B cell (primary cell): ENCODE measurements around the gene G3BP1. TPM values are rescaled to one million over a fixed set of nuclear protein-coding genes. Genes with fewer than 3 reads are reported as not detected.
"Not testable (repeated sequence)": the region's sequence is repeated elsewhere in the genome, so short reads cannot be mapped to it uniquely, and the experiment has no call there.

Experiments
- ATAC-seq: fragments of 200-7000 bp; cut with Tn5 transposase; one replicate; pipeline ENCODE4 v1.10.0; 2021; ENCODE audit warnings: low read depth, mild to moderate bottlenecking, moderate number of reproducible peaks, moderate library complexity
- CTCF ChIA-PET: fragments of 350-600 bp; sonication (Branson Sonifier 250); formaldehyde crosslinking; loops from one replicate; lab custom pipeline; 2021; ENCODE audit warnings: antibody characterized with exemption, inconsistent platforms; lab: Charles Lee
- POLR2A ChIA-PET: fragments of 350-600 bp; sonication (Branson Sonifier 250); formaldehyde crosslinking; loops from one replicate; lab custom pipeline; 2021; ENCODE audit warnings: antibody characterized with exemption; lab: Charles Lee
- DNase-seq: peaks from one replicate; pipeline ENCODE4 v3.0.0; 2013
- H2AFZ ChIP-seq: 2 replicates; pipeline ENCODE4 v1.6.1; 2012; ENCODE audit warnings: mild to moderate bottlenecking, low read depth, low read length; ENCODE audit not compliant: insufficient read depth, poor library complexity, severe bottlenecking
- H3K27ac ChIP-seq, 2 donors: 1 replicate in 1 of 2; 2 replicates in 1 of 2; pipeline ENCODE4 v1.5.1; 2012 to 2013; ENCODE audit warnings: low read length in 2 of 2, mild to moderate bottlenecking in 2 of 2, moderate library complexity in 1 of 2
- H3K27me3 ChIP-seq, 4 experiments: fragments of 200-600 bp in 1 of 4; sonication (generic) in 1 of 4; replicated peaks in 1 of 4; 1 replicate in 2 of 4; 2 replicates in 2 of 4; pipeline versions ENCODE4 v1.6.1 to v1.7.0; 2013 to 2016; ENCODE audit warnings: low read length in 3 of 4, mild to moderate bottlenecking in 2 of 4, mixed read lengths in 1 of 4, moderate library complexity in 1 of 4; ENCODE audit not compliant: insufficient read depth in 4 of 4, control insufficient read depth in 3 of 4; ENCODE audit errors: control extremely low read depth in 1 of 4
- H3K36me3 ChIP-seq, 2 experiments: replicated peaks in 1 of 2; 1 replicate in 1 of 2; 2 replicates in 1 of 2; pipeline versions ENCODE4 v1.6.1 to v1.7.1; 2013; ENCODE audit warnings: low read length in 1 of 2; ENCODE audit not compliant: insufficient read depth in 2 of 2, control insufficient read depth in 1 of 2; ENCODE audit errors: control extremely low read depth in 1 of 2, extremely low read depth in 1 of 2
- H3K4me1 ChIP-seq, 2 donors: fragments of 200-600 bp in 1 of 2; sonication (generic) in 1 of 2; 1 replicate in 1 of 2; 2 replicates in 1 of 2; pipeline versions ENCODE4 v1.5.1 to v1.6.1; 2013 to 2017; ENCODE audit warnings: low read length in 2 of 2; ENCODE audit not compliant: control insufficient read depth in 2 of 2, insufficient read depth in 2 of 2
- H3K4me2 ChIP-seq: replicated peaks from 2 replicates; pipeline ENCODE3; 2012; ENCODE audit warnings: mild to moderate bottlenecking, low read depth, low read length; ENCODE audit not compliant: poor library complexity, severe bottlenecking
- H3K4me3 ChIP-seq, 5 experiments: fragments of 200-600 bp in 1 of 5; sonication (generic) in 1 of 5; 1 replicate in 3 of 5; 2 replicates in 2 of 5; pipeline versions ENCODE4 v1.5.1 to v1.7.0; 2011 to 2016; ENCODE audit warnings: low read length in 4 of 5, mild to moderate bottlenecking in 4 of 5, low read depth in 2 of 5, control low read depth in 1 of 5, moderate library complexity in 1 of 5; ENCODE audit not compliant: insufficient read depth in 1 of 5; ENCODE audit errors: control extremely low read depth in 1 of 5, extremely low read depth in 1 of 5
- H3K79me2 ChIP-seq: fragments of 200-600 bp; sonication (generic); one replicate; pipeline ENCODE4 v1.6.0; 2016; ENCODE audit warnings: low read length; ENCODE audit not compliant: control insufficient read depth, insufficient read depth
- H3K9ac ChIP-seq: fragments of 200-600 bp; sonication (generic); 2 replicates; pipeline ENCODE4 v1.6.1; 2017; ENCODE audit warnings: mild to moderate bottlenecking, low read length, moderate library complexity
- H3K9me3 ChIP-seq, 3 donors: one replicate each; pipeline versions ENCODE4 v1.6.1 to v1.7.1; 2013; ENCODE audit warnings: low read length in 2 of 3; ENCODE audit not compliant: control insufficient read depth in 2 of 3, insufficient read depth in 1 of 3; ENCODE audit errors: control extremely low read depth in 1 of 3
- H4K20me1 ChIP-seq: 2 replicates; pipeline ENCODE4 v1.6.0; 2012; ENCODE audit warnings: mild to moderate bottlenecking, low read length; ENCODE audit not compliant: insufficient read depth, control insufficient read depth, poor library complexity, severe bottlenecking
- H3K27ac Mint-ChIP-seq: one replicate; pipeline ENCODE4 v1.8.0; 2021; ENCODE audit warnings: mixed read lengths
- H3K27me3 Mint-ChIP-seq: one replicate; pipeline ENCODE4 v1.8.0; 2021; ENCODE audit warnings: mixed read lengths
- H3K4me1 Mint-ChIP-seq: one replicate; pipeline ENCODE4 v1.8.0; 2021; ENCODE audit warnings: mixed read lengths
- H3K4me3 Mint-ChIP-seq: one replicate; pipeline ENCODE4 v1.8.0; 2021; ENCODE audit warnings: mixed read lengths
- H3K9me3 Mint-ChIP-seq: one replicate; pipeline ENCODE4 v1.8.0; 2022; ENCODE audit warnings: mixed read lengths; ENCODE audit not compliant: insufficient read depth
- EZH2 ChIP-seq: IDR thresholded peaks from 2 replicates; pipeline ENCODE4 v1.6.1; 2012; ENCODE audit warnings: borderline replicate concordance, low read depth, mild to moderate bottlenecking, moderate library complexity, low read length; ENCODE audit not compliant: insufficient read depth, poor library complexity, severe bottlenecking
- WGBS: methylation state at CpG from one replicate; pipeline ENCODE4 v1.1.5; 2013; ENCODE audit warnings: missing lambda C conversion rate; ENCODE audit not compliant: insufficient coverage; 5-methylcytosine and 5-hydroxymethylcytosine counted together
- intact Hi-C: fragments of 100-400 bp; cut with micrococcal nuclease; formaldehyde crosslinking; loops from one replicate; pipeline ENCODE4 v1.10.0; 2022
- polyA plus RNA-seq: library from polyadenylated mRNA; depleted of rRNA; stranded (reverse); fragments of >200 nt; gene quantifications from 2 replicates; pipeline ENCODE4 v1.2.3, GENCODE V29; 2012
- total RNA-seq, 2 donors: library from RNA; stranded (reverse); fragments of 120-200 nt in 1 of 2; gene quantifications; 1 replicate in 1 of 2; 2 replicates in 1 of 2; pipeline versions ENCODE4 v1.2.3 to v1.2.4, GENCODE V29; 2013 to 2022
- TF ChIP-seq, protein P1 (sequence below): fragments of 200-600 bp; IDR thresholded peaks from one replicate; pipeline ENCODE4 v1.8.0; 2022; ENCODE audit warnings: antibody characterized with exemption, mild to moderate bottlenecking

G3BP1 gene
- total and polyA plus RNA-seq, 2 donors (not counting 1 experiment from before 2014, with no cell fraction given), result 12.7 to 159 TPM

DNA sequence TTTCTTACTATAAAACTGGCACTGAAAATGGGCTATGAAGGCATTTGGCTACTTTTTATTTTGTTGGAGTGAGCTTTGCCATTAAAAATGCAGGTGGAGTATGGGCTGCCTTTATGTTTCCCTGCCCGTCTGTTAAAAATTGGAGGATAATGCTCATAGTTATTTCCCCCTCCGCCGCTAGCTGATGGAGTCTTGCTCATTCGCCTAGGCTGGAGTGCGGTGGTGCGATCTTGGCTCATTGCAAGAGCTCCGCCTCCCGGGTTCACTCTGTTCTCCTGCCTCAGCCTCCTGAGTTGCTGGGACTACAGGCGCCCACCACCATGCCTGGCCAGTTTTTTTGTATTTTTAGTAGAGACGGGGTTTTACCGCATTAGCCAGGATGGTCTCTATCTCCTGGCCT, 8.6 kb downstream of the G3BP1 start:
- H3K27ac Mint-ChIP-seq, result peak overlapping the region; percentile 47
- Histone ChIP-seq H3K9ac (no peak overlapping the region), H3K4me1 (peaks cover 30 to 53% of the 10 kb centered on the region in 2 donors), H3K79me2 (peaks cover 100% of the 10 kb centered on the region), H4K20me1 (peaks cover 88% of the 10 kb centered on the region), H3K27ac (no peak overlapping the region), H3K4me2 (no peak overlapping the region), H3K27me3 (no peaks in the 10 kb centered on the region), H3K4me3 (no peak overlapping the region), H3K36me3 (peaks cover 0 to 13% of the 10 kb centered on the region in 2 experiments), H3K9me3 (no peaks in the 10 kb centered on the region), H2AFZ (no peak overlapping the region)
- ChIA-PET CTCF (no interaction called here), POLR2A (no interaction called here)
- H3K4me3 Mint-ChIP-seq, result peak overlapping the region; percentile 46
- 92% methylated on average over 10 of the region's 11 CpGs for WGBS
- H3K27me3 Mint-ChIP-seq, result no peaks in the 10 kb centered on the region
- no peaks in the 10 kb centered on the region for H3K9me3 Mint-ChIP-seq
- H3K4me1 Mint-ChIP-seq, result peaks cover 80% of the 10 kb centered on the region
- ATAC-seq, result no peak
- TF ChIP-seq, protein P1, sequence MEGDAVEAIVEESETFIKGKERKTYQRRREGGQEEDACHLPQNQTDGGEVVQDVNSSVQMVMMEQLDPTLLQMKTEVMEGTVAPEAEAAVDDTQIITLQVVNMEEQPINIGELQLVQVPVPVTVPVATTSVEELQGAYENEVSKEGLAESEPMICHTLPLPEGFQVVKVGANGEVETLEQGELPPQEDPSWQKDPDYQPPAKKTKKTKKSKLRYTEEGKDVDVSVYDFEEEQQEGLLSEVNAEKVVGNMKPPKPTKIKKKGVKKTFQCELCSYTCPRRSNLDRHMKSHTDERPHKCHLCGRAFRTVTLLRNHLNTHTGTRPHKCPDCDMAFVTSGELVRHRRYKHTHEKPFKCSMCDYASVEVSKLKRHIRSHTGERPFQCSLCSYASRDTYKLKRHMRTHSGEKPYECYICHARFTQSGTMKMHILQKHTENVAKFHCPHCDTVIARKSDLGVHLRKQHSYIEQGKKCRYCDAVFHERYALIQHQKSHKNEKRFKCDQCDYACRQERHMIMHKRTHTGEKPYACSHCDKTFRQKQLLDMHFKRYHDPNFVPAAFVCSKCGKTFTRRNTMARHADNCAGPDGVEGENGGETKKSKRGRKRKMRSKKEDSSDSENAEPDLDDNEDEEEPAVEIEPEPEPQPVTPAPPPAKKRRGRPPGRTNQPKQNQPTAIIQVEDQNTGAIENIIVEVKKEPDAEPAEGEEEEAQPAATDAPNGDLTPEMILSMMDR, result no peak
- TF ChIP-seq EZH2, result no peak
- DNase-seq, result no peak
- intact Hi-C loops, result no loop called here

- Mint-ChIP-seq H3K27ac (no peak overlapping the region), H3K4me3 (no peak overlapping the region), H3K27me3 (no peaks in the 10 kb centered on the region), H3K4me1 (peaks cover 75% of the 10 kb centered on the region), H3K9me3 (no peaks in the 10 kb centered on the region)
- Histone ChIP-seq H3K36me3 (peaks cover 0 to 13% of the 10 kb centered on the region in 2 experiments), H3K9ac (no peak overlapping the region), H2AFZ (no peak overlapping the region), H3K4me1 (peaks cover 28 to 45% of the 10 kb centered on the region in 2 donors), H3K4me2 (peak overlapping the region; percentile 34), H3K9me3 (no peaks in the 10 kb centered on the region), H3K27me3 (no peaks in the 10 kb centered on the region), H3K27ac (peak overlapping the region in 1 of 2 donors; percentile 13), H3K4me3 (no peak overlapping the region), H3K79me2 (peaks cover 100% of the 10 kb centered on the region), H4K20me1 (peaks cover 88% of the 10 kb centered on the region)
- TF ChIP-seq, protein P1, result no peak
- TF ChIP-seq EZH2, result no peak
- intact Hi-C loops, result no loop called here
- ATAC-seq, result no peak
- CTCF ChIA-PET, result interaction anchor here (0.7 kb wide), 1 partner anchor 27 kb away, joined by 3 read pairs; no protein-coding TSS in a partner anchor
- DNase-seq, result no peak
- POLR2A ChIA-PET, result no interaction called here
- whole genome bisulfite sequencing, result no CpG with 5 or more reads among the region's 1 CpG
These were observed 9.4 kb downstream of the G3BP1 start for GRCh38 chr5:151781201-151781600.

DNA sequence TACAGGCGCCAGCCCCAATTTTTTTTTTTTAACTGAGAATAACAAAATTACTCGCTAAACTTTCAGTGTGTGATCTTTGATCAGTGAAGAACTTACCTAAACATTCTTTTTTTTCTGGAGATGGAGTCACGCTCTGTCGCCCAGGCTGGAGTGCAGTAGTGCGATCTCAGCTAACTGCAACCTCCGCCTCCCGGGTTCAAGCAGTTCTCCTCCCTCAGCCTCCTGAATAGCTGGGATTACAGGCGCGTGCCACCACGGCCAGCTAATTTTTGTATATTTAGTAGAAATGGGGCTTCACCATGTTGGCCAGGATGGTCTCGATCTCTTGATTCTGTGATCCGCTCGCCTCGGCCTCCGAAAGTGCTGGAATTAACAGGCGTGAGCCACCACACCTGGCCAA, 11.9 kb downstream of the G3BP1 start:
- ChIA-PET CTCF (interaction anchor here (1.5 kb wide), 1 partner anchor 360 kb away, joined by 3 read pairs; no protein-coding TSS in a partner anchor), POLR2A (interaction anchor here (0.9 kb wide), 1 partner anchor 12 kb away, joined by 3 read pairs; the partner anchor contains the start of gene G3BP1)
- intact Hi-C loops, result loop anchor here (1.0 kb wide), 1 partner anchor 9 kb away; no protein-coding TSS in a partner anchor
- H3K9ac ChIP-seq, H3K27me3 Mint-ChIP-seq, H3K4me2 ChIP-seq, ATAC-seq, DNase-seq, H3K4me3 ChIP-seq, H3K9me3 ChIP-seq, H3K27ac Mint-ChIP-seq, H3K27me3 ChIP-seq, H3K4me3 Mint-ChIP-seq, H3K27ac ChIP-seq, H3K9me3 Mint-ChIP-seq, H2AFZ ChIP-seq, H3K36me3 ChIP-seq: not testable (repeated sequence)
- Histone ChIP-seq H3K4me1 (peaks cover 25 to 44% of the 10 kb centered on the region in 2 donors), H3K79me2 (peaks cover 95% of the 10 kb centered on the region), H4K20me1 (peaks cover 84% of the 10 kb centered on the region)
- peaks cover 59% of the 10 kb centered on the region for H3K4me1 Mint-ChIP-seq
- WGBS, result no CpG with 5 or more reads among the region's 16 CpGs
